Purkinje cell (primary cell): Measurements from ENCODE around the gene HSPB8. TPM values are rescaled to one million over a fixed set of nuclear protein-coding genes. Genes with fewer than 3 reads are reported as not detected.

Experiments
- polyA plus RNA-seq: library from polyadenylated mRNA; unstranded; fragments of >200 nt; fragmentation: Nextera tagmentation; gene quantifications from 2 replicates; pipeline ENCODE4 v1.2.1, GENCODE V29; 2014

The HSPB8 gene, protein sequence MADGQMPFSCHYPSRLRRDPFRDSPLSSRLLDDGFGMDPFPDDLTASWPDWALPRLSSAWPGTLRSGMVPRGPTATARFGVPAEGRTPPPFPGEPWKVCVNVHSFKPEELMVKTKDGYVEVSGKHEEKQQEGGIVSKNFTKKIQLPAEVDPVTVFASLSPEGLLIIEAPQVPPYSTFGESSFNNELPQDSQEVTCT
- 16.1 and 17.8 TPM in 2 replicates for polyA plus RNA-seq

DNA sequence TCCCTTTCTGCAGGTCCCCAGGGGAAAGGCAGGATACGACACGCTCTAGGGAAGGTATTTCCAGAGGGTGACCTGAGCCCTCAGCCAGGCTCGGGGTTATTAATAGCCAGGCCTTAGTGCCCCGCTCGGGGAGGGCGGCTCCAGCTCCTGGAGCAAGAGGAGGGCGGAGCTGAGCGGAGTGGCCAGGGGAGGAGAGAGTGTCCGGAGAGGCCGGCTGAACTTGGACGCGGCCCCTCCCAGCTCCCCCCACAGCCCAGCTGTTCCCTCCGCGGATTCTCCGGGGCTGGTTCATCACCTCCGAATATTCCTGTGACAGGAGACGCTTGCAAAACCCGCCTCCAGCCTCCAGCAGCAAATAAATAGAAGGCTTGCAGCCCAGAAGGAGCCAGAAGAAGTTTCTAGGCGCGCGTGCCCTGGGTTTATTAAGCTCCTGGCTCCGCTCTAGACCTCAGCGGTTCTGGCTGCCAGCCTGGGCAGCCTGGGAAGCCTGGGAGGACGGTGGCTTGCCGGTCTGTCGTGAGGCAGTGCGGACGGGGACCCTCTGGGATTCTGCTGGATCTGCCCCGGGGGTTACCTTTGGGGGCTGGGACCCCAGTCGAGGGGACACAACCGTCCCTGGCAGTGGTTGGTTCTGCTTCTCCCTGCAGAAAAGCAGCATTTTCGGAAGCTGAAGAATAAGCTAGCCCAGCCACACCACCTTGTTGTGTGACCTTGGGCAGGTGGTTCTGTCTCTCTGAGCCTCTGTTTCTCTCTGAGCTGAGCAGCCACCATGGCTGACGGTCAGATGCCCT lies at the start of gene HSPB8:
HSPB8 (plus strand) TSS at position 388 of the 791 bp plus-strand sequence; CDS start at position 770, 382 bp downstream.

Other genes with a start within 250 kb of the HSPB8 start
- 3.3 and 4.1 TPM in 2 replicates for gene SRRM4, start 197.4 kb upstream of the HSPB8 start, polyA plus RNA-seq
- gene CCDC60, start 155.8 kb downstream of the HSPB8 start, polyA plus RNA-seq = not detected in 2 replicates